Sigmoid colon (tissue), 4 donors: Measurements from ENCODE around the gene ATP5F1C.

ENCODE experiments used
- EP300 ChIP-seq, 4 donors: sonication (generic); formaldehyde crosslinking; IDR thresholded peaks; one replicate each; pipeline ENCODE4 v1.6.1; 2017; ENCODE audit warnings: antibody characterized with exemption in 4 of 4
- POLR2AphosphoS5 ChIP-seq, 4 donors: sonication (generic); formaldehyde crosslinking; IDR thresholded peaks; one replicate each; pipeline ENCODE4 v1.6.1; 2017; ENCODE audit warnings: antibody characterized with exemption in 4 of 4
- TF ChIP-seq, protein P1 (sequence below), 4 experiments: fragments of 450-650 bp in 3 of 4; fragments of 200-600 bp in 1 of 4; IDR thresholded peaks; one replicate each; pipeline ENCODE4 v1.5.1; 2016 to 2019; ENCODE audit warnings: antibody characterized with exemption in 4 of 4, mild to moderate bottlenecking in 3 of 4, moderate library complexity in 2 of 4

DNA sequence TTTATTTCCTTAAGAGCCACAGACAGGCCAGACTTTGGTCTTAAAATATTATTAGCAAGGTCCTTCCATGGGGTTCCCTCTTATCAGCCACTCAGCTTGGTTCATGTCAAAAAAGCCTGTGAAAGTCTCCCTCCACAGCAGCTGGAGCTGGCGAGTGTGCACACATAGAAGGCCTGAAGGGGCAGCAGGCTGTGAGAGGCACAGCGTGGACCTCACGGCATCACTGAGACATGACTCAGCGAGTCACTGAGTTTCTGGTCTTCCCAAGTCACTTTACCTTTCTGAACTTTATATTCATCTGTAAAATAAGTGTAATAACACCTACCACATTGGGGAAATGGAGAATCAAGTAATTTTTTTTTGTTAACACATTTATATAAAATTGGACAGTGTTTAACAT is 39.0 kb downstream of the ATP5F1C start:
- TF ChIP-seq EP300 (IDR thresholded peaks at IDR 0.05), result no peak
- TF ChIP-seq, protein P1, sequence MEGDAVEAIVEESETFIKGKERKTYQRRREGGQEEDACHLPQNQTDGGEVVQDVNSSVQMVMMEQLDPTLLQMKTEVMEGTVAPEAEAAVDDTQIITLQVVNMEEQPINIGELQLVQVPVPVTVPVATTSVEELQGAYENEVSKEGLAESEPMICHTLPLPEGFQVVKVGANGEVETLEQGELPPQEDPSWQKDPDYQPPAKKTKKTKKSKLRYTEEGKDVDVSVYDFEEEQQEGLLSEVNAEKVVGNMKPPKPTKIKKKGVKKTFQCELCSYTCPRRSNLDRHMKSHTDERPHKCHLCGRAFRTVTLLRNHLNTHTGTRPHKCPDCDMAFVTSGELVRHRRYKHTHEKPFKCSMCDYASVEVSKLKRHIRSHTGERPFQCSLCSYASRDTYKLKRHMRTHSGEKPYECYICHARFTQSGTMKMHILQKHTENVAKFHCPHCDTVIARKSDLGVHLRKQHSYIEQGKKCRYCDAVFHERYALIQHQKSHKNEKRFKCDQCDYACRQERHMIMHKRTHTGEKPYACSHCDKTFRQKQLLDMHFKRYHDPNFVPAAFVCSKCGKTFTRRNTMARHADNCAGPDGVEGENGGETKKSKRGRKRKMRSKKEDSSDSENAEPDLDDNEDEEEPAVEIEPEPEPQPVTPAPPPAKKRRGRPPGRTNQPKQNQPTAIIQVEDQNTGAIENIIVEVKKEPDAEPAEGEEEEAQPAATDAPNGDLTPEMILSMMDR (IDR thresholded peaks at IDR 0.05), result no peak
- TF ChIP-seq POLR2AphosphoS5 (IDR thresholded peaks at IDR 0.05), result no peak
